Measurements from ENCODE around the gene TFE3. TPM values are rescaled to one million over a fixed set of nuclear protein-coding genes. Genes with fewer than 3 reads are reported as not detected.

Gene TFE3
- 50.6 TPM for polyA plus RNA-seq (2013, experiment 1 of 2)
- polyA plus RNA-seq (2013, experiment 2 of 2): 49.6 TPM

- under 1% methylated on average over 40 of the region's 67 CpGs for WGBS
- Histone ChIP-seq H3K4me2 (ENCODE audit: low read length, poor library complexity, severe bottlenecking) (peak within 1 kb of the TSS; percentile 67), H4K91ac (ENCODE audit: low read length) (peak within 1 kb of the TSS; percentile 75), H2AK5ac (ENCODE audit: low read length, severe bottlenecking) (no peak within 1 kb of the TSS), H3K4ac (ENCODE audit: low read depth in 1 of 2, low read length in 2 of 2) (peak within 1 kb of the TSS in 1 of 2 experiments; percentile 93), H2AFZ (ENCODE audit: low read depth, low read length) (peak within 1 kb of the TSS; percentile 86), H3K9me3 (ENCODE audit: control insufficient read depth, low read length) (no peaks in the 10 kb centered on the region), H2BK15ac (ENCODE audit: low read depth, poor library complexity, severe bottlenecking) (no peak within 1 kb of the TSS), H2BK120ac (ENCODE audit: low read depth, low read length) (peak within 1 kb of the TSS; percentile 77), H3K14ac (ENCODE audit: low read length in 2 of 2) (peak within 1 kb of the TSS in 1 of 2 experiments; percentile 93), H3K18ac (ENCODE audit: low read depth in 1 of 2, low read length in 2 of 2) (peak within 1 kb of the TSS; percentile 66 to 98), H2BK12ac (ENCODE audit: low read length in 2 of 2) (peak within 1 kb of the TSS in 1 of 2 experiments; percentile 63), H3K36me3 (ENCODE audit: control insufficient read depth in 1 of 2, insufficient read depth in 2 of 2, low read depth in 1 of 2, low read length in 2 of 2) (peaks cover 8 to 13% of the 10 kb centered on the region in 2 experiments), H3K4me3 (ENCODE audit: insufficient read depth in 1 of 2, low read depth in 1 of 2, low read length in 2 of 2) (peak within 1 kb of the TSS; percentile 81 to 87), H3K79me1 (replicated peaks; ENCODE audit: low read length, poor library complexity, severe bottlenecking) (no peaks in the 10 kb centered on the region), H3K27me3 (ENCODE audit: control insufficient read depth in 1 of 2, insufficient read depth in 1 of 2, low read length in 2 of 2) (peaks cover 0 to 4% of the 10 kb centered on the region in 2 experiments), H3K23ac (ENCODE audit: low read length in 2 of 2) (no peak within 1 kb of the TSS), H2BK5ac (ENCODE audit: low read depth, low read length, poor library complexity, severe bottlenecking) (peak within 1 kb of the TSS; percentile 94), H3K9ac (ENCODE audit: low read length) (peak within 1 kb of the TSS; percentile 93), H4K8ac (ENCODE audit: low read length) (peak within 1 kb of the TSS; percentile 82), H3K4me1 (ENCODE audit: control insufficient read depth, insufficient read depth, low read depth, low read length) (peaks cover 6% of the 10 kb centered on the region), H3K27ac (ENCODE audit: low read length, poor library complexity, severe bottlenecking) (peak within 1 kb of the TSS; percentile 90)
- peak; percentile 98 for DNase-seq
These were observed at the start of gene TFE3 for GRCh38 chrX:49043220-49043986. Gene TFE3, minus strand, starts transcription at chrX:49043357. Its CDS starts 131 bp downstream, at chrX:49043226.

GRCh38 chrX:49089553-49089952 is 46.4 kb upstream of the TFE3 start:
- Histone ChIP-seq H3K9ac (ENCODE audit: low read length) (no peak overlapping the region), H4K8ac (ENCODE audit: low read length) (no peak overlapping the region), H3K23ac (ENCODE audit: low read length in 2 of 2) (no peak overlapping the region), H2BK5ac (ENCODE audit: low read depth, low read length, poor library complexity, severe bottlenecking) (no peak overlapping the region), H2AK5ac (ENCODE audit: low read length, severe bottlenecking) (no peak overlapping the region), H4K91ac (ENCODE audit: low read length) (no peak overlapping the region), H3K27me3 (ENCODE audit: control insufficient read depth in 1 of 2, insufficient read depth in 1 of 2, low read length in 2 of 2) (peaks cover 0 to 4% of the 10 kb centered on the region in 2 experiments), H3K9me3 (ENCODE audit: control insufficient read depth, low read length) (no peaks in the 10 kb centered on the region), H3K36me3 (ENCODE audit: control insufficient read depth in 1 of 2, insufficient read depth in 2 of 2, low read depth in 1 of 2, low read length in 2 of 2) (no peaks in the 10 kb centered on the region), H3K18ac (ENCODE audit: low read depth in 1 of 2, low read length in 2 of 2) (no peak overlapping the region), H2BK12ac (ENCODE audit: low read length in 2 of 2) (no peak overlapping the region), H2BK15ac (ENCODE audit: low read depth, poor library complexity, severe bottlenecking) (no peak overlapping the region), H3K4me1 (ENCODE audit: control insufficient read depth, insufficient read depth, low read depth, low read length) (no peaks in the 10 kb centered on the region), H3K79me1 (replicated peaks; ENCODE audit: low read length, poor library complexity, severe bottlenecking) (no peaks in the 10 kb centered on the region), H3K4ac (ENCODE audit: low read depth in 1 of 2, low read length in 2 of 2) (no peak overlapping the region), H2BK120ac (ENCODE audit: low read depth, low read length) (no peak overlapping the region), H2AFZ (ENCODE audit: low read depth, low read length) (no peak overlapping the region), H3K4me2 (ENCODE audit: low read length, poor library complexity, severe bottlenecking) (no peak overlapping the region), H3K27ac (ENCODE audit: low read length, poor library complexity, severe bottlenecking) (no peak overlapping the region), H3K14ac (ENCODE audit: low read length in 2 of 2) (no peak overlapping the region), H3K4me3 (ENCODE audit: insufficient read depth in 1 of 2, low read depth in 1 of 2, low read length in 2 of 2) (no peak overlapping the region)
- no peak for DNase-seq
- WGBS: 100% methylated on average over 1 of the region's 4 CpGs

- Histone ChIP-seq H2BK5ac (ENCODE audit: low read depth, low read length, poor library complexity, severe bottlenecking) (no peak overlapping the region), H2AK5ac (ENCODE audit: low read length, severe bottlenecking) (no peak overlapping the region), H3K4me2 (ENCODE audit: low read length, poor library complexity, severe bottlenecking) (no peak overlapping the region), H3K9ac (ENCODE audit: low read length) (no peak overlapping the region), H4K8ac (ENCODE audit: low read length) (no peak overlapping the region), H3K18ac (ENCODE audit: low read depth in 1 of 2, low read length in 2 of 2) (no peak overlapping the region), H3K4me3 (ENCODE audit: insufficient read depth in 1 of 2, low read depth in 1 of 2, low read length in 2 of 2) (no peak overlapping the region), H2BK12ac (ENCODE audit: low read length in 2 of 2) (no peak overlapping the region), H2BK120ac (ENCODE audit: low read depth, low read length) (no peak overlapping the region), H3K4me1 (ENCODE audit: control insufficient read depth, insufficient read depth, low read depth, low read length) (peaks cover 6% of the 10 kb centered on the region), H3K36me3 (ENCODE audit: control insufficient read depth in 1 of 2, insufficient read depth in 2 of 2, low read depth in 1 of 2, low read length in 2 of 2) (peaks cover 3 to 5% of the 10 kb centered on the region in 2 experiments), H3K27me3 (ENCODE audit: control insufficient read depth in 1 of 2, insufficient read depth in 1 of 2, low read length in 2 of 2) (peaks cover 0 to 4% of the 10 kb centered on the region in 2 experiments), H3K27ac (ENCODE audit: low read length, poor library complexity, severe bottlenecking) (no peak overlapping the region), H3K79me1 (replicated peaks; ENCODE audit: low read length, poor library complexity, severe bottlenecking) (peaks cover 3% of the 10 kb centered on the region), H3K9me3 (ENCODE audit: control insufficient read depth, low read length) (no peaks in the 10 kb centered on the region), H4K91ac (ENCODE audit: low read length) (no peak overlapping the region), H3K4ac (ENCODE audit: low read depth in 1 of 2, low read length in 2 of 2) (no peak overlapping the region), H2AFZ (ENCODE audit: low read depth, low read length) (no peak overlapping the region), H3K23ac (ENCODE audit: low read length in 2 of 2) (no peak overlapping the region), H2BK15ac (ENCODE audit: low read depth, poor library complexity, severe bottlenecking) (no peak overlapping the region), H3K14ac (ENCODE audit: low read length in 2 of 2) (no peak overlapping the region)
- no peak for DNase-seq
- WGBS: 92% methylated on average over 4 of the region's 4 CpGs
These were observed 39.2 kb upstream of the TFE3 start for GRCh38 chrX:49082271-49082871.

Measured in mesenchymal stem cell (in vitro differentiated cells and primary cell).